ENCODE results near the gene KRTAP12-4.
"Not testable (repeated sequence)": the region's sequence is repeated elsewhere in the genome, so short reads cannot be mapped to it uniquely, and the experiment has no call there.

Gene KRTAP12-4

DNA sequence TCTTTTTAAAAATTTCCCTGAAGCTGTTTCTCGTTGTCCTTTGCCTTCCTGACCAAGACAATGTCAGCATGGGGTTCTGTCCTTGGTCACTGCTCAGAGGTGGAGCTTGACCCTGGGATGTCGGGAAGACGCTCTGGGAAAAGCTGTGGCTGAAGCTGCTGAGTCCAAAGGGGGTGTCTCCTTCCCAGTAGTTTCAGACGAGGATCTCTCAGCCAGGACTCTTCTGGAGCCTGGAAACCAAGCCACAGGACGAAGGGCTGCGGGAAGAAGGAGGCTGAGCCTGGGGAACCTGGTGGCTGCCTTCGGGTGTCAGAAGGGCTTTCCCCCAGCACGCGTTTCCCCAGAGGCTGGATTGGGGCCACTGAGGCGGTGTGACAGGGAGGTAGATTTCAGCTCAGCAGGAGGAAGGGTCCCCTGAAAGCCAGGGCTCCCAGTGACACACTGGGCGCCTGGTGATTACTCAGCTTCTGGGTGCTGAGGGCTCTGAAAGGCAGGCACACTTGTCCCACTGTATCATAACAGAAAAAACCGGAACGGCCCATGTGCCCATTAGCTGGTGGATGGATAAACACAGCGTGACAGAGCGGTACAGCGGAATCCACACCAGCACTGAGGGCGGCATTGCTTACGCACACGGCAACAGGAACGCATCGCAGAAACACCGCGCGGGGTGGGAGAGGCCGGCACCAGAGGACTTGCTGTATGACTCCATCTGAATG, 32.5 kb upstream of the KRTAP12-4 start:
- DNase-seq = no peak

DNA sequence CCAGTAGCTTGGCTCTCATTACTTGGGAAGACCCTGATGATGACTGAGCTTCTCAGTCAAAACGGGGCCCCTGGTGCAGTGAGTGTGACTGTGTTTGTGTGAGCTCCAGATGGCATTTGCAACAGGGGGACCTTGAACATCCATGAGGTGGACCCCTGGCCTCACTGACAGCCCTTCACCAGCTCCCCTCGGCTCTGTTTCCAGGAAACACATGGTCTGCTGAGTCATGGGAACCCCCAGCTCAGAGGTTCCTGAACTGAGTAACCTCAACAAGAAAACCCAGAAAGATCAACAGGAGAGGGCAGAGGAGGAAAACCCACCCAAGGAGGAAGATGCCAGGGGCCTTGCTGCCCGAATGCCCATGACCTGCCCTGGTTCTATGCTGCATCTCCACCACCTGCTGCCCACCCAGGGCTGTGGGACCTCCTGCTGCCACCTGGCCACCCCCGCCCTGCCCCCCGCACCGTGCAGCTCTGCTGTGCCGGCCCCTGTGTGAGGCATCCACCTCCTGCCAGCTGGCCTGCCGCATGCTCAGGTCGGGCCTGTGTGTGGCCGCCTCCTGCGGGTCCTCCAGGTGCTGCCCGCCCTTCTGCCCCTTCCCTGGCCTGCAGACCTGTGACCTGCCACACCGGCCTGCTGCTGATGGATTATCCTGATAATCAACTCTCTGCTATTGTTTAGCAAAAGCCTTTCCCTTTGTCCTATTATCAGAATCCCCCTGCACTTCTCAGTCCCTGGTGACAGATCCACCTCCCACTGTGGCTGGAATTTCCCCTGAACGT, 31.7 kb upstream of the KRTAP12-4 start:
- no peak for DNase-seq

GRCh38 chr21:44685050-44685449, 30.6 kb upstream of the KRTAP12-4 start:
- not testable (repeated sequence) for DNase-seq

DNA sequence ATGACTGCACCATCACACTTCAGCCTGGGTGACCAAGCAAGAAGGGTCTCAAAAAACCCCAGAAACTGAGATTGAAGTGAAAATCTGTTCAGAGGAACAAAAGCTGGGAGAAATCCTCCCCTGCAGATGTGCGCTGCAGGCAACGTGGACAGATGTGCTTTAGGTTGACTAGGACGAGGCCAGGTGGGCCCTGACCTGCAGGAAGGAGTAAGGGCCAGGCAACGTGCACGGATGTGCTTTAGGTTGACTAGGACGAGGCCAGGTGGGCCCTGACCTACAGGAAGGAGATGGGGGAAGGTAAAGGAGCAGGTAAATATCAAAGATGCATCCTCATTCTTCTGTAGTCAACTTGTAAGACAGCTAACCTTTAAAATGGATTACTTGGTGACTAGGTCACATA, 30.0 kb upstream of the KRTAP12-4 start:
- no peak for DNase-seq

- DNase-seq = no peak
Observed at GRCh38 chr21:44684077-44684476, 29.6 kb upstream of the KRTAP12-4 start.

DNA sequence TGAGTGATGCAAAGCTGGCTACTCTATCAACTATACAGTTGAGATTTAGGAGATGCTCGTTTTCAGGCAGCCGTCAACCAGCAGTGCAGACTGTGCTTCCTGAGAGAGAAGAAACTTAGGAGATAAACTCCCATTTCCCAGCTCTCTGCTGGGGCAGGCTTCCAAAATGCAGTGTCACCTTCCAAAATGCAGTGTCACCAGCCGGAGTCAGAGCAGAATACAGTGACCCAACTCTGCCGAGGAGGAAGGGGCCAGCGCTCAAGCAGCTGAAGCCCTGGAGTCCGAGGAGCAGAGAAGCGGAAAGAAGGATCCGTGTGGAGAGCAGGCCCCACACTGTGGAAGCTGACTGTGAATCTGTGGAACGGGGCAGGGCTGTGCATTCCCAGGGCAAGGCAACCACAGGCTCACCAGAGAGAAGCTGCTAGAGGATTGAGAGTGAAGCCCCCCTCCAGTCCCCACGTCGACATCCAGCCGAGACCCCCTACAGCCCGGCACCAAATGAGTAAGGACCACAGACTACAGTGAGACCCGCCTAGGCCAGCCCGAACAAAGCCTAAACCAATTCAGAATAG, 28.2 kb upstream of the KRTAP12-4 start:
- no peak for DNase-seq

DNA sequence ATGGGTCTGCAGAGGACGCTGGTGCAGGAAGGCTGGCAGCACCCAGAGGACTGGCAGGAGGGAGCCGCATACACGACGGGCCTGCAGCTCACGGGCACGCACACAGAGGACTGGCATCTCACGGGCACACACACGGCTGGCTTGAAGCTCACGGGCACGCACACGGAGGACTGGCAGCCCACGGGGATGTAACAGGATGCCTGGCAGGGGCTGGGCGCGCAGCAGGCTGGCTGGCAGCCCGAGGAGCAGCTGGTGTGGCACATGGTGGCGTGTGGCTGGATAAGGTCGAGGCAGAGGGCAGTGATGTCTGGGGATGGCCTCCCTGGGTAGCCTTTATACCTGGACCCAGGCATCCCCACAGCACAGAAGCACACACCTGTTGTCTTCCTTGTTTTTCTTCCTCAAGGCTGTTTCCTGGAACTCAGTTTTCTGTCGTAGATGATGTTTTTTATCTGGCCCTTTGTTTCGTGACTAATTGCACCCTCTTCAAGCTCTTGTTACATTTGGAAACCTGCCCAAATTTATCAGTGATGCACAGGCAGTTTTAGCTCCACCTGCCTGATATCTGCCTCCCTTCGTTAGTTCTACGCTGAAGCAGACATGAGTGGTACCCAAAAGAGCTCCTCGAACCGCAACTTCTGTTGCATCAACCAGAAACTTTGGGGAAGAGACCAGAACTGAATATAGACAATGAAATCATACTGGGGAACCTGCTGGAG, 27.6 kb upstream of the KRTAP12-4 start, which contains the start of gene KRTAP12-1:
KRTAP12-1 (minus strand) TSS at position 303 of the 719 bp plus-strand sequence; CDS start at position 263, 40 bp downstream.
- DNase-seq = no peak

- DNase-seq = no peak
Observed at GRCh38 chr21:44681152-44681551, 26.7 kb upstream of the KRTAP12-4 start.

DNA sequence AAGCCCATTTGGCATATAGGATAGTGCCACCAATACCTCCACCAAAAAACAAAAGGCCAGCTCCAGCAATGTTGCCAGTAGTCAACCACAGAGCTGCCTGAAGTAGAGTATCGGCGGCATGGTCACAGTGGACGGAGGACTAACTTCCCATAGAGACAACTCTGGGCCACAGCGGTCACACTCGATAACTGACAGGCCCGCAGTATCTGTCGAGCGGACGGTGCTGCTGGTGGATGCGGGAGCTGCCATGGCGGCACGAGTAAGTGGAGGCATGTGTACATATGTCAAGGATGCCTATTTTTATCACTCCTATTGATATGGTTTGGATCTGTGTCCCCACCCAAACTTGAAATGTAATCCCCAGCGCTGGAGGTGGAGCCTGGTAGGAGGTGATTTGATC, 23.4 kb upstream of the KRTAP12-4 start:
- no peak for DNase-seq

- no peak for DNase-seq
Observed at GRCh38 chr21:44671911-44672310, 17.5 kb upstream of the KRTAP12-4 start.

DNA sequence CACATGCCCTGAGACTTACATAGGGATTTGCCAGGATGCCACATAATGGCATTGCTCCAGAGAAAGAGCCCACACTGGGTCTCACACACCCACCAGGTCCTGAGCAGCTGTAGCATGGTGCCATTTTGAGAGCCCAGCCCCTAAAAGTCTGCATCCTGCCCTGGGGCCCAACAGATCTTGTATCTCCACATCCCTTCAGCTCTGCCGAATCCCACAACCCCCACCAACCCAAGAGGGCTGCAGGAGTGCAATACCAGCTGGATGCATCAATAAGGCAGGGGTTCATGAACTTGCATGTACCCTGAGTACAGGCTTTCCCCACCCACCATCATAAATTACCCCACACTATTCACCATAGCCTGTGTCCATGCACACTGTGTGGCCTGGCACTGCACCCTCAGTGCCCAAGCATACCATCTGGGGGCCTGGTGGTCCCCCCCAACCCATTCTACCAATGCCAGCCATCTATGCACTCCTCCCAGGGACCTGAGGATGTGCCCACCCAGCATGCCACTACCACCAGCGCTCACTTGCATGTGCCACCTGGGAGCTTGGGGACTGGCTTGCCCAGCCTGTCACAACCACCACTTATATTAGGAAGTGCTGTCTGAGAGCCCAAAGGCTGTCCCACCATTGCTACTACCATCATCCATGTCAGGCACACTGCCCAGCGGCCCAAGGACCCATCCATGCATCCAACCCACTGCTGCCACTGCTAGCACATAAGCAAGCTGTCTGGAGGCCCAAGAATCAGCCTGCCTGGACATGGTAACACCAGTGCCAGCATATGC, 16.4 kb upstream of the KRTAP12-4 start:
- no peak for DNase-seq

DNA sequence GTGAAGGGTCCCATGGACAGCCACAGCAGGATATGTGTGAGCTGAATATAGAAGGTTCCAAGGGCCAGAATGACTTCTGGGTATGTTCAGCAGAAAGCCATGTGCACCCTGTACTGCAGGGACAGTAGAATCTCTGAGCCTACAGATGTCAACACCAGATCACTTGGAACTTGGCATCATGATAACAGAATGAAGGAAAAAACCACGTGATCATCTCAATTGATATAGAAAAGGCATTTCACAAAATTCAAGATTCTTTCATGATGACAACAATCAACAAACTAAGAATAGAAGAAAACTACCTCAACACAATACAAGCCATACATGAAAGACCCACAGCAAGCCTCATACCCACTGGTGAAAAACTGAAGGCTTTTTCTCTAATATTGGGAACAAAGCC, 13.2 kb upstream of the KRTAP12-4 start:
- no peak for DNase-seq

- DNase-seq = no peak
Observed at GRCh38 chr21:44666401-44667320, 12.2 kb upstream of the KRTAP12-4 start, which contains the start of gene KRTAP12-2. TSS of gene KRTAP12-2 (minus strand) at chr21:44666927. CDS start at chr21:44666886, 41 bp downstream.

- DNase-seq = no peak
Observed at GRCh38 chr21:44664691-44665090, 10.2 kb upstream of the KRTAP12-4 start.

DNA sequence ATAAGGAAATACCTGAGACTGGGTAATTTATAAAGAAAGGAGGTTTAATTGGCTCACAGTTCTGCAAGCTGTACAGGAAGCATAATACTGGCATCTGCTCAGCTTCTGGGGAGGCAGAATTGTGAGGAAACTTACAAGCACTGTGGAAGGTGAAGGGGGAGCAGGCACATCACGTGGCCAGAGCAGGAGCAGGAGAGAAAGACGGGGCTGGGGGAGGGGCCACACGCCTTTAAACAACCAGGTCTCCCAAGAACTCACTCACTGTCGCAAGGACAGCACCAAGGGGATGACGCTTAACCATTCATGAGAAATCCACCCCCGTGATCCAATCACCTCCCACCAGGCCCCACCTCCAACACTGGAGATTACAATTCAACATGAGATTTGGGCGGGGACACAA, 7.1 kb upstream of the KRTAP12-4 start:
- not testable (repeated sequence) for DNase-seq

- DNase-seq = peak; percentile 27
Observed at GRCh38 chr21:44658913-44659595, 4.6 kb upstream of the KRTAP12-4 start.

GRCh38 chr21:44658541-44658910, 4.1 kb upstream of the KRTAP12-4 start:
- no peak for DNase-seq

GRCh38 chr21:44657635-44658540, 3.4 kb upstream of the KRTAP12-4 start, which contains the start of gene KRTAP12-3:
TSS of gene KRTAP12-3 (plus strand) at chr21:44657932. CDS start at chr21:44657980, 48 bp downstream.
- peak; percentile 73 for DNase-seq

- DNase-seq = no peak
Observed at GRCh38 chr21:44656868-44657267, 2.4 kb upstream of the KRTAP12-4 start.

Data from CD4-positive, alpha-beta T cell treated with Interleukin-4 for 4 hours (primary cell).